Mucosa of descending colon (tissue), 3 donors: ENCODE measurements around the gene FBN1. TPM values are rescaled to one million over a fixed set of nuclear protein-coding genes. Genes with fewer than 3 reads are reported as not detected.

Source experiments
- ATAC-seq: fragments of 200-7000 bp; cut with Tn5 transposase; one replicate; pipeline ENCODE4 v1.9.1; 2020; ENCODE audit warnings: mild to moderate bottlenecking, moderate library complexity
- DNase-seq, 3 donors: peaks; one replicate each; pipeline ENCODE4 v3.0.0-alpha.2; 2020
- H3K36me3 ChIP-seq: fragments of 200-600 bp; one replicate; pipeline ENCODE4 v1.8.0; 2021; ENCODE audit warnings: low read depth, mild to moderate bottlenecking
- H3K4me1 ChIP-seq: fragments of 200-600 bp; one replicate; pipeline ENCODE4 v1.8.0; 2021; ENCODE audit warnings: low read depth, mild to moderate bottlenecking
- H3K4me3 ChIP-seq: fragments of 200-600 bp; one replicate; pipeline ENCODE4 v1.8.0; 2021; ENCODE audit warnings: mild to moderate bottlenecking
- H3K9me3 ChIP-seq: fragments of 200-600 bp; one replicate; pipeline ENCODE4 v1.8.0; 2021; ENCODE audit warnings: mild to moderate bottlenecking
- intact Hi-C, 2 donors: fragments of 100-400 bp; cut with DNase I in 1 of 2; cut with micrococcal nuclease in 1 of 2; formaldehyde crosslinking; loops; one replicate each; pipeline versions ENCODE4 v1.11.0 to v1.11.1; 2022; cut with DNase I, micrococcal nuclease
- total RNA-seq, 3 donors: library from RNA; stranded (reverse); fragmentation: NEBNext Ultra II Directional in 2 of 3; extraction: Animal tissue kit (Norgen Biotek cat#: 25700) in 2 of 3; gene quantifications; one replicate each; pipeline versions ENCODE4 v1.2.1 to v1.2.4, GENCODE V29; 2021 to 2023
- TF ChIP-seq, protein P1 (sequence below): fragments of 200-600 bp; IDR thresholded peaks from one replicate; pipeline ENCODE4 v1.8.0; 2022; ENCODE audit warnings: antibody characterized with exemption, mild to moderate bottlenecking
- donor health status: DM: no; HTN: no; CAD: no; lungs with moderate emphysema.
- donor health status: DM: no; HTN: no; CAD: no.
- donor health status: DM: no; HTN: yes; CAD: no.

The FBN1 gene
- total RNA-seq, 3 donors from 2014 or later: 9.3 to 47.9 (median 35.9) TPM

GRCh38 chr15:48467801-48468200, 177.7 kb downstream of the FBN1 start:
- Histone ChIP-seq H3K9me3 (no peaks in the 10 kb centered on the region), H3K4me3 (no peak overlapping the region), H3K36me3 (no peaks in the 10 kb centered on the region), H3K4me1 (no peaks in the 10 kb centered on the region)
- TF ChIP-seq, protein P1, sequence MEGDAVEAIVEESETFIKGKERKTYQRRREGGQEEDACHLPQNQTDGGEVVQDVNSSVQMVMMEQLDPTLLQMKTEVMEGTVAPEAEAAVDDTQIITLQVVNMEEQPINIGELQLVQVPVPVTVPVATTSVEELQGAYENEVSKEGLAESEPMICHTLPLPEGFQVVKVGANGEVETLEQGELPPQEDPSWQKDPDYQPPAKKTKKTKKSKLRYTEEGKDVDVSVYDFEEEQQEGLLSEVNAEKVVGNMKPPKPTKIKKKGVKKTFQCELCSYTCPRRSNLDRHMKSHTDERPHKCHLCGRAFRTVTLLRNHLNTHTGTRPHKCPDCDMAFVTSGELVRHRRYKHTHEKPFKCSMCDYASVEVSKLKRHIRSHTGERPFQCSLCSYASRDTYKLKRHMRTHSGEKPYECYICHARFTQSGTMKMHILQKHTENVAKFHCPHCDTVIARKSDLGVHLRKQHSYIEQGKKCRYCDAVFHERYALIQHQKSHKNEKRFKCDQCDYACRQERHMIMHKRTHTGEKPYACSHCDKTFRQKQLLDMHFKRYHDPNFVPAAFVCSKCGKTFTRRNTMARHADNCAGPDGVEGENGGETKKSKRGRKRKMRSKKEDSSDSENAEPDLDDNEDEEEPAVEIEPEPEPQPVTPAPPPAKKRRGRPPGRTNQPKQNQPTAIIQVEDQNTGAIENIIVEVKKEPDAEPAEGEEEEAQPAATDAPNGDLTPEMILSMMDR: no peak
- intact Hi-C loops: no loop called here
- no peak for DNase-seq
- no peak for ATAC-seq

DNA sequence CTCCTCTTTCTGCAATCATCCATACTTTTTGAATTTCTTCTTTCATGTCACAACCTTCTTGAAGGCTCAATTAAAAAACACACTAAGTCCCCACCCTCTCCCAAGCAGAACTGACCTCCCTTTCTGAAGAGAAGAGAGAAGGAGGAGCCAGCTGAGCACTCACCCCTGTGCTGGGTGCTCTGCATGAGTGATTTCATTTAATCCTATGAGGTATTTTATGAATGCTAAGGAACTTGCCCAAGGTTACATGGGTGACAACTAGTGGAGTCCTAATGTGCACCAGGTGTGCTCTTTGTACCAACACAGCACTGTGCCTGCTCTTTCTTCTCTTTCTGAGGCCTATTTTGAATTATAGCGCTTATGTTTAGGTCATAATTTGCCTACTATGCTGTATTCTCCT, 178.7 kb downstream of the FBN1 start:
- H3K9me3 ChIP-seq: no peaks in the 10 kb centered on the region
- DNase-seq (no peak), ATAC-seq (no peak)
- H3K4me3 ChIP-seq: no peak overlapping the region
- no peaks in the 10 kb centered on the region for H3K36me3 ChIP-seq
- no peaks in the 10 kb centered on the region for H3K4me1 ChIP-seq
- intact Hi-C loops: no loop called here
- TF ChIP-seq, protein P1: no peak

GRCh38 chr15:48466079-48466478, 179.4 kb downstream of the FBN1 start:
- H3K4me3 ChIP-seq: no peak overlapping the region
- H3K9me3 ChIP-seq: no peaks in the 10 kb centered on the region
- TF ChIP-seq, protein P1: no peak
- ATAC-seq (no peak), DNase-seq (no peak)
- H3K4me1 ChIP-seq: no peaks in the 10 kb centered on the region
- intact Hi-C loops: no loop called here
- no peaks in the 10 kb centered on the region for H3K36me3 ChIP-seq

DNA sequence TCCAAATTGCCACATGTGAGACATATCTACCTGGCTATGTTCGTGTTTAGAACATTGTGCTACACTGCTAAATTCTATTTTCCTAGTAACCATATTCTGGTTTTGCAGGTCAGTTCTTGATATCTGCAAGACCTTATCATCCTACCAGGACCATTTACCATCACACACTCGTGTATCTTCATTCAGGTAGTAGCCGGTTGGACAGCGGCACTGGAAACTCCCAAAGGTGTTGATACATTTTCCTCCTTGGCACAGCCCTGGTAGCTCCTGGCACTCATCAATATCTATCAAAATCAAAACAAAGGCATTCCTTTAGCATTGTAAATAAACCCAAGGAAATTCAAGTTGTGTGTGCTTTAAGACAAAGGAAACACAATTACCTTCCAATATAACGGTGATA, 180.1 kb downstream of the FBN1 start:
- no peak for ATAC-seq
- H3K36me3 ChIP-seq: no peaks in the 10 kb centered on the region
- intact Hi-C loops: no loop called here
- no peak overlapping the region for H3K4me3 ChIP-seq
- H3K4me1 ChIP-seq: no peaks in the 10 kb centered on the region
- TF ChIP-seq, protein P1: no peak
- DNase-seq: no peak
- H3K9me3 ChIP-seq: no peaks in the 10 kb centered on the region

DNA sequence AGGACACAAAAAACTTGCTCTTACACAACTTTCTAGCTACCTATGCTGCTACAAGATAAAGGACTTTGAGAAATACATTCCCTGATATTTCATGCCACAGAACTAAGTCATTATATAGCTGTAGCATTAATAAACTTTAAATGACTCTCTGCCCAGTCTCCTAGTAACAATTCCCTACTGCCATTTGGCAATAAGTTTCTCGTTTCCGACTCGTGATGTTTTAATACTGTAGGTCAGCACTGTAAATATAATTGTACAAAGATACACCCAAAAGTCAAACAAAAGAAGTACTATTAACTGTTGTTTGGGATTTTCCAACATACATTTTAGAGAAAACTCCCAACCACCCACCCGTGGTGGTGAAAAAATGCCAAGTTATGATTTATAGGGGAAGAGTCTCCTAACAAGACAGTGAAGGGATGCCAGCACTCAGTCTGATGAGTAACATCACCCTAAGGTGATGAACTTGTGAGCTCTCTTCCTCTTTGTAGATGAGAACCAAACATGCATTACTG, 182.1 kb downstream of the FBN1 start:
- H3K36me3 ChIP-seq: no peaks in the 10 kb centered on the region
- intact Hi-C loops: no loop called here
- DNase-seq: no peak
- peak; percentile 28 for ATAC-seq
- H3K9me3 ChIP-seq: no peaks in the 10 kb centered on the region
- TF ChIP-seq, protein P1: no peak
- H3K4me3 ChIP-seq: no peak overlapping the region
- H3K4me1 ChIP-seq: no peaks in the 10 kb centered on the region

- no peak for DNase-seq
- intact Hi-C loops: no loop called here
These were observed 182.8 kb downstream of the FBN1 start for GRCh38 chr15:48462688-48463087.

More at GRCh38 chr15:48462688-48463087, 182.8 kb downstream of the FBN1 start:
- no peak for ATAC-seq
- TF ChIP-seq, protein P1: no peak
- Histone ChIP-seq H3K36me3 (no peaks in the 10 kb centered on the region), H3K4me1 (no peaks in the 10 kb centered on the region), H3K4me3 (no peak overlapping the region), H3K9me3 (no peaks in the 10 kb centered on the region)
